ENCODE data around the gene SPRY1. TPM values are rescaled to one million over a fixed set of nuclear protein-coding genes. Genes with fewer than 3 reads are reported as not detected.
A peak's percentile ranks its signal among the peaks of the same experiment; 100 is the strongest.

The SPRY1 gene, protein sequence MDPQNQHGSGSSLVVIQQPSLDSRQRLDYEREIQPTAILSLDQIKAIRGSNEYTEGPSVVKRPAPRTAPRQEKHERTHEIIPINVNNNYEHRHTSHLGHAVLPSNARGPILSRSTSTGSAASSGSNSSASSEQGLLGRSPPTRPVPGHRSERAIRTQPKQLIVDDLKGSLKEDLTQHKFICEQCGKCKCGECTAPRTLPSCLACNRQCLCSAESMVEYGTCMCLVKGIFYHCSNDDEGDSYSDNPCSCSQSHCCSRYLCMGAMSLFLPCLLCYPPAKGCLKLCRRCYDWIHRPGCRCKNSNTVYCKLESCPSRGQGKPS
- 0.60 and 0.66 TPM in 2 replicates for total RNA-seq (2014; rRNA removed; shearing (Covaris generic))
- 0.60 and 2.5 TPM in 2 replicates for polyA plus RNA-seq (2015; cell fraction: cytosol; rRNA removed)
- 0.38 and 0.76 TPM in 2 replicates for polyA plus RNA-seq (2015; cell fraction: nucleus; rRNA removed)

DNA sequence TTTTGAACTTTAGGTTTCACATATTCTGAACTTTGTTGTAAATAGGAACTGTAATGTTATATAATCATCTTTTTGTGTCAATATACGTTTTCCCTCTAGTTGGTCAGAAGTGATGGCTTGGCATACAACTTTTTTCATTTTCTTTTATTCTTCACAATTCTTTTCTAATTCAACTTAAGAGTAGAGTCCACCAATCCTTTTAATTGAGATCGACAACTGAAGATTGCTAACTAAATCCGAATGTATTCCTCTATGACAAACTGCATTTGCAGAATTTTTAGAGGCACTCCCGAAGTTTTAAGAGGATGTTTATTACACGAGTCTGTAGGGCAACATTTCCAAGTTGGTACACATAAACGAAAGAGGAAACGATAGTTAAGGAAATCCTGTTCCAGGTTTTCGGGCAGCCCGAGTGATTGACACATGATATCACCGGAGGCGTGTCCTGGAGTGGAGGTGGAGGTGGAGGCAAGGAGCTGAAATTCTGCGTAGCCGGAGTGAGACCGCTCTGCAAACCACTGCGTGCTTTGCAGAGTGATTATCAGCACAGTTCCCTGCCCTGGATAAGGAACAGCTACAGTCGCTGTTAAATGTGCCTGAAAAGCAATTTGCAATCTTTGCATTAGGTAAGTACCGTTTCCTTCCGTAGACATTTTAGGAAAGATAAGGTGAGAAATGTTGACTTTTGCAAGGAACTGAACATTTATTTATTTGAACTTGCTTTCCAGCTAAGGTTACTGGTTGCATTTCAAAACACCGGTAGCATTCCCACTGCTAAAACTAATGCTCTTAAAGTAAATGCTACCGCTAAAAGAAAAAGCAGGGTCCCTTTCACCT is at the start of gene SPRY1:
TSS of gene SPRY1 (plus strand) at position 489 of the 837 bp plus-strand sequence. CDS start 4,797 bp downstream, outside the sequence.
- DNase-seq (ENCODE audit: low read depth), result no peak

DNA sequence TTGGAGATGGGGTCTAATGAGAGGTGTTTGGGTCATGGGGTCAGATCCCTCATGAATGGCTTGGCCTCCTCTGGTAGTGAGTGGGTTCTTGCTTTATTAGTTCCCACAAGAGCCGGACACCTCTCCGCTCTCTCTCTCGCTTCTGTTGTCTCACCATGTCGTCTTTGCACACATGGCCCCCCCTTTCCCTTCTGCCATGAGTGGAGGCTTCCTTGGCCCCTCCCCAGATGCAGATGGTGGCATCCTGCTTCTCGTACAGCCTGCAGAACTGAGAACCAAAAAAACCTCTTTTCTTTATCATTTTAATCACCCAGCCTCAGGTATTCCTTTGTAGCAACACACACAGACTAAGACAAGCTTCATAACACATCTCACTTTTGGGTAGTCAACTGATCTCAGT is 49.6 kb upstream of the SPRY1 start:
- DNase-seq (ENCODE audit: low read depth), result no peak

GRCh38 chr4:123348946-123349345 is 47.6 kb upstream of the SPRY1 start:
- no peak for DNase-seq (ENCODE audit: low read depth)

DNA sequence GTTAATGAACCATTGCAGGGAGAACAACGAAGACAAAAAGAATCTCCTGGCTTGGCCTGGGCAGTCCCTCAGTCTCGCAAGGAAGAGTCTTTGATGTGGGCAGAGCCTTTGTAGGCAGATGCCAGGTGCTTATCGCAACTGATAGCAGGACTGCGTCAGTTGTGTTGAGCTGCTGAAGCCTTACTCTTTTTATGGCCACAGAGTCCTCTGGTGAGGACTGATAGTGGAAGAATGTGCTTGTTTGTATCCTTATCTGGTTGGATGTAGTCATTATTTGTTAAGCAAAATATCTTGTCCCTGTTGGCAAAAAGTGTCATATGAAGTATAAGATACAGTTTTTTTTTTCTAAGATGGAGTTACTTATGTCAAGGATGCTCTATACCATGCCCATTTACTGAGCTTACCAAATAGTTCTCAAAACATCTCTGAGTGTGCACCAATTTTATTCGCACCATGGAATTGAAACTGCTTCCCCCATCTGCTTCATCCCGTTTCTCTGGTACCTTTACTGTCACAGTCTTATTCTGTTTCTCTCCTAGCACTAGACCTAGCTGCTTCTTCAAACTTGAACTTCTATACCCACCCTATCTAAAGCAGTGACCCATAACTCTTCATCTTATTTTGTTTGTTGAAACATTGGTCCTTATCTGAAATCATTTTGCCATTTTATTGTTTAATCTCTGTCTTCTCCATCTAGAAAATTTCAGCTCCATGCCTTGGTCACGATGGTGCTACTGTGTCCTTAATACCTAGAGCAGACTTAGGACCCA is 47.0 kb upstream of the SPRY1 start:
- no peak for DNase-seq (ENCODE audit: low read depth)

GRCh38 chr4:123350191-123350544 is 46.4 kb upstream of the SPRY1 start:
- DNase-seq (ENCODE audit: low read depth), result peak; percentile 22

DNA sequence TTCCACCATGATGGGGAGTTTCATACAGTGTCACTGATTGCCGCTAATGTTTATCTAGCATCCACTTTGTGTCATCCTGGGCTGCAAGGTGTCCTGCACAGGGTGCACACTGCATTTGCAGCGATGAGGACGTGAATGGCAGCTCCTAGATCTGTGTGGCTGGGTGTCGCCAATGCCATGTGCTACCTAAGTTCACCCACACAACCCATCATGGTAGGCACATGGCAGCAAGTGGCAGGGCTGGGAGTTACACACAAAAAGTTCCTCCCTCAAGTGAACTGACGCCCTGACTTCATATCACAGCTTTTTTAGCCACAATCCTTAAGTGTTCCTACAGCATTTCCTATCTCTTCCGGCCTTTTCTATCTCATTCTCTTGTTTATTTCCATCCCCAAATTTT is 45.9 kb upstream of the SPRY1 start:
- no peak for DNase-seq (ENCODE audit: low read depth)

DNA sequence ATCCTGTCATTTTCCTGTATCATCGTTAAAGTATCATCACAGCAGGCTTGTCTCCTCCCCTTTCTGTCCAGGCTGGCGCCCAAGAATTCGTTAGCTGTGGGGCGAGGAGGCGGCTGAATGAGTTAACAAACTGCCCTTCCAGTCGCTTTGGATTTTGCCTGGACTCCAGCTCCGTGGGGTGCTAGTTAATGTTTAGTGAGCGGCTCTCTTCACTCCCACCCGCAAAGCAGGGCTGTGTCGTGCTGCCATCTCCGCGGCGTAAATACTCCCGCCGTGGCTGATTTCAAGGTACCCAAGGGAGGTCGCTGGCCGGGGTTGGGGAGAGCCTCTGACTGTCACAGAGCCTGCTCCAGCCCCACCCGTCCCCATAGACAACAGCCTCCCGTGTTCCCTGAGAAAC is 44.9 kb upstream of the SPRY1 start:
- no peak for DNase-seq (ENCODE audit: low read depth)

DNA sequence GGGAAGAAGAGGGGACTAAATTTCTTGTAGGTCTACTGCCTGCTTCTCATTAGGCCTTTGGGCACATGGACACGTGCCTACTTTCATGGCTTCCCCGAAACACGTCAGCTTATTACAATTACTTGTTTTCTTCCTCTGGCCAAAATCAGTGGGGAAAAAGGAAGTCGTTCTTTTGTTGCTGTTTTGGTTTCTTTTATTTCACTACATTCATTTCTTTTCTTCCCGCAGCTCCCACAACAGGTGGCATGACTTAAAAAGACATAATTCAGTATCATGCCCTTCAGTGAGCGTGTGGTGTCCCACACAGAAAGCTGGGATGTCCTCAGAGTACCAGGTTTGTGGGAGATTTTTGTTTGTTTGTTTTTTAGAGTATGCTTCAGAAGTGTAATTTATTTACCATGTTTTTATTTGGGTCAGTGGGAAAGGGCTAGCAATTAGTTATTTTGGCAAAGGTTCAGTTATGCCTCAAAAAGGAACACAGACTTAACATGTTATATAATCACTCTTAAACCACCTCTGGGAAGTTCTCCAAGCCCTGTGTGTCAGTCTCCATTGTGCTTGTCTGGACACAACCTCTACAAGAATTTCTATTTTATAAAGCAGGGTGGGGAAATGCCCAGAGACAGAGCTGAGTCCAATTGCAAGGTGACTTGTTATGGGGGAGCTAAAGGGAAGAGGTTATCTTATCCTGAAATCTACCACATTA is 44.2 kb upstream of the SPRY1 start:
- DNase-seq (ENCODE audit: low read depth), result no peak

- DNase-seq (ENCODE audit: low read depth), result no peak
Measured at GRCh38 chr4:123352966-123353365, 43.6 kb upstream of the SPRY1 start.

DNA sequence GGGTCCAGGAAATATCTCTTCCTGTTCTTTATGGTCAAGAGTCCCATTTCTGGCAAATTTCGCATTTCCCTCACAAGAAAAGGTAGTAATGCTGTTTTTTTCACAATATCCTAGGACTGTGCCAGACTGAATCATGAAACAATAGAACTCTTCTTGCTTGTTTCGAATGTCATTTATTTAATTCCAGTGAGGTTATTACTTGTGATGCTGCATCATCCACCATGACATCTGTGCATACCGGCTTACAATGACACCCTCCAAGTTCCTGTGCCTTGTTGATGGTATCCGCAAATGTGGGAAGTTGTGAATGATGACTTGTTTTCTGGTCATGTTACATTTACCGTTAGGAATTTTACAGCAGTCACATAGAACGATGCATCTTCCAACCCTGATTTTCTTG is 42.9 kb upstream of the SPRY1 start:
- DNase-seq (ENCODE audit: low read depth), result no peak

DNA sequence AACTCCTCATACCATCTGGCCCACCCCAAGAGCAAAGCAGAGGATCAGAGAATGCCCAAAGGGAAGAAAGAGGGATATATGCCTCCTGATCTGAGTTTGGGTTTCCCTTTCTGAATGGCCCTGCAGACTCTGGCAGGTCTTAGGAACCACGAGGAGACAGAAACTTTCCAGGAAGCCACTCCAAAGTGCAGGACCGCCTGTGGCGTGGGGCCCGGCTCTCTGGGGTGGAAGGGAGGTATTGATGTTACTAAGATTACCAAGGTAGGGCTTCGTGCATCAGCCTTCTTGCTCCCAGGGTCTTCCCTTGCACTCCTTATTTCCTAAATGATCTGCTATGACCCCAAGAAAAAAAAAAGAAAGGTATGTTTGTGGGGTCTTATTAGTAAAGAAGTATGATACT is 41.9 kb upstream of the SPRY1 start:
- no peak for DNase-seq (ENCODE audit: low read depth)

- DNase-seq (ENCODE audit: low read depth), result no peak
Measured at GRCh38 chr4:123356921-123357320, 39.7 kb upstream of the SPRY1 start.

GRCh38 chr4:123359449-123360315 is 36.9 kb upstream of the SPRY1 start:
- DNase-seq (ENCODE audit: low read depth), result no peak

GRCh38 chr4:123361195-123361861 is 35.3 kb upstream of the SPRY1 start:
- DNase-seq (ENCODE audit: low read depth), result peak; percentile 73

GRCh38 chr4:123362103-123362502 is 34.5 kb upstream of the SPRY1 start:
- no peak for DNase-seq (ENCODE audit: low read depth)

- no peak for DNase-seq (ENCODE audit: low read depth)
Measured at GRCh38 chr4:123363729-123364128, 32.9 kb upstream of the SPRY1 start.

DNA sequence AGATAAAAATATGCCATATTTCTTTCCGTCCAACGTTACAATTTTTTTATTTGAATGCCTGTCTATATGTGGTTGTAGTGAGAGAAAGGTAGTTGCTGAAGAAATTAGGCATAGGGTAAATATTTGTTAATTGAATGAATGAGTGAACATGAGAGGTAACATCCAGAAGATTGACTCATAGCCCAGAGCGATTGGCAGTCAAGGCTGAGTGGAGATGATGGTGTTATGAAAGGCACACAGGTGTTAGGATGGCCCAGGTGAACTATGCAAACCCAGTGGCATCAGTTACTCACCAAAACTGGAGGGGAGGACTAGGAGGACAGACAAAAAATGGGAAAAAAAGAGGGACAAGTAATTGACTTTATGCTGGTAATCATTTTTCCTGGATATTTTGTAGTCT is 31.7 kb upstream of the SPRY1 start:
- no peak for DNase-seq (ENCODE audit: low read depth)

GRCh38 chr4:123365412-123365811 is 31.2 kb upstream of the SPRY1 start:
- no peak for DNase-seq (ENCODE audit: low read depth)

- no peak for DNase-seq (ENCODE audit: low read depth)
Measured at GRCh38 chr4:123366144-123366748, 30.3 kb upstream of the SPRY1 start.

All from HT1080 (cell line).